DMS 273 (cell line): Measurements from ENCODE around the gene CST3.
"Not testable (repeated sequence)": the region's sequence is repeated elsewhere in the genome, so short reads cannot be mapped to it uniquely, and the experiment has no call there.

Source experiments
- DNase-seq: peaks from one replicate; lab custom pipeline; 2025; ENCODE audit not compliant: unreplicated experiment; lab: John Stamatoyannopoulos, UW

CST3 gene

DNA sequence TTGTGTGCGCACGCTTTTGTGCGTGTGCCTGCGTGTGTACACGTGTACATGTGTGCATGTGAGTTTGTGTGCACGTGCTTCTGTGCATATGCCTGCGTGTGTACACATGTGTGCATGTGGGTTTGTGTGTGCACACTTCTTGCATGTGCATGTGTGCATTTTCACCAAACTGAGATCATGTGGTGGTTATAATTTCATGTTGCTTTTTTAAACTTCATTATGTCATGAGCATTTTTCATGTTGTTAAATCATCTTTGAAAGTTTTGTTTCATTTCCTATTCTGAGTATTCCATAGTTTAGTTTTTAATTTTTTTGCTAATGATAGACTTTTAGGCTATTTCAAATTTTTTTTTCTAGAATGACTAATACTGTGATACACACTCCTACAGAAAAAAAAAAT, 6.4 kb upstream of the CST3 start:
- DNase-seq, result no peak

DNA sequence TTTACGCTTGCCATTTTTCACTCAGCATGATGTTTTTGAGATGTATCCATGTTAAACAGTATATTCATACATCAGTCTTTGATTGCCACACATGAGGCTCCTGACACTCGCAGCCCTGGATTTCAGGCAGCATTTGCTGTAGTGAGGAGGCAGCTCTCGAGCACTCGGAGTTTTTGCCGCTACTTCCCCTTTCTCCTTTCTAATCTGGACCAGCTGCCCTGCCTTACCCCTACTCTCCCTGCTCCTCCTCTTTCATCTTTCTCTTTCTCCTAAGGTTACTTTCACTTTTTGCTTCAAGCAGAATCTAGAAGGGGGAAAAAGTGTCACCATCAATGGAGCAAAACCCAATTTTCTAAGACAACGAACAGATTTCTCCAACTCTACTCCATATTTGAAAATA, 5.9 kb upstream of the CST3 start:
- no peak for DNase-seq

DNA sequence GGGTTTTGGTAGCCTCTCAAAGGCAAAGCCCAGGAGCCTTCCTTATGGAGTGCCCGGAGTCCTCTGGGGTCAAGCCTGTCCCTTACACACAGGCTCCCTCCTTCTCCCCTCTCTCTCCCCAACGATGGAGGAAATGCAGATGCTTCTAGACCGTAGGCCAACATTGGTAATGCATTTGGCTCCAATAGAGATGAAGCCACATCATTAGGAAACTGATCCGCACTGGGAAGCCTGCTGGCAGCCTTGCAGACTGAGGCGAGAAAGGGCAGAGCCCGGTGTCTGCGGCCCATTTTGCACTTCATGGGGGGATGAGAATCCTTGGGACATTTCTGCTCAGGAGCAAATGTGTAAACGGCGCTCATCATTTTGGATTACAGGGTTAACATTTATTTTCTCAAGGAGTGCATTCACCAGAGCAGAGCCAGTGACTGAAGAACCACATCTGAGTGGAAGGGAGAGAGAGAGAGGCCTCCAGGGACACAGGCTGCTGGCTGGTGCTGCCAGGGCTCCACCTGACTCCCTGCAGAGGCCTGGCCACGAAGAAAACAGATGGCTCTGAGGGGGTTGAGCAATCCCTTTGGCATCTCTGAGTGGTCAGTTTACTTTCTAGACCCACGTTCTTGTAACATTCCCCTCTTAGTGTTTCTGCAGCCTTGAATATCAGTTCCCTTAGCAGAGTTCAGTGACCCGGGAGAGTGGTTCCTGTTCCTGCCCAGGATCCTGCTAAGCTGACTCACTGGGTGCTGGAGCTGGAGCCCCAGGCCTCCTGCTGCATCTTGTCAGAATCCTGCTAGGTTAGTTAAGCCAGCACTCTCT, 4.4 kb upstream of the CST3 start:
- peak; percentile 78 for DNase-seq

DNA sequence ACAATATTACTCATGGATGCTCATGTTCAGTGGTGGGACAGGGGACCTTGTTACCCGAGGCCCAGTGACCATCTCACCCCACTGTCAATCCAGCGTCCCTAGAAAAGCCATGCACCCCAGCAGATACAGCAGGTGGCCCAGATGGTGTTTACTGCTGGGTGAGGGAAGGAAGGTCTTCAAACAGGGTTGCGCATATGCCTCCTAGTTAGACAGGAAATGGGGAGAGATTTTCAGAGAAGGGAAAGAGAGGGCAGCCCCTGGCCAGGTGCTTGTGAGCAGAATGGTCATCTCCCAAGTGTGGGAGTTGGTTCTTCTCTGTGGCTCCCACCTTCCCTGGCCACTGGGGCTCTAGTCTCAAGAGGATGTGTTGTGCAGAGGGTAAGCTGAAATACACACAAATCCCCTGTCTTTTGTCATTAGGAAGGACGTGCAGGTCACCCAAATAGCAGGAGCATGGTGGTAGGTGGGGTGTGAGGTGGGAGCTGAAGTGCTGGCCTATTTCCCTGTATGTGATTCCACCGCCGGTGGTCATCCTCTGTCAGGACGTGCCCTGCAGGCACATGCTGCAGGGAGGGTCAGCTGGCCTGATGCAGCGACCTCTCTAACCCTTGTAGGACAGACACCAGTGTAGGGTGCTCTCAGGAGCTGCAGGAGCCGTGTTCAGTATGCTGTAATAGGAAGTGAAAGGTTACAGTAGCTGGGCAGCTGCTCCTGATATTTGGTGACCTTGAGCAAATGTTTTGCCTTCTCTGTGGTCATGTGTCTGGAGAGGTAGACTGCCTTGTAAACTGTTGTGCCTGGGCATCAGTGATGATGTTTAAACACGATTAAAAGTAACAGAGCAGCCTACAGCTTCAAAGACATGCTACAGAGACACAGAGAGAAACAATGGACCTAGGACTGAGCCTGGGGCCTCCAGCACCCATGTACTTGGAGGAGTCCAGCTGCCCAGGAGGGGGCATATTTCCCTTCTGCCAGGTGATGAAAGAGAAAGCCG, 3.2 kb upstream of the CST3 start:
- peak; percentile 79 for DNase-seq

DNA sequence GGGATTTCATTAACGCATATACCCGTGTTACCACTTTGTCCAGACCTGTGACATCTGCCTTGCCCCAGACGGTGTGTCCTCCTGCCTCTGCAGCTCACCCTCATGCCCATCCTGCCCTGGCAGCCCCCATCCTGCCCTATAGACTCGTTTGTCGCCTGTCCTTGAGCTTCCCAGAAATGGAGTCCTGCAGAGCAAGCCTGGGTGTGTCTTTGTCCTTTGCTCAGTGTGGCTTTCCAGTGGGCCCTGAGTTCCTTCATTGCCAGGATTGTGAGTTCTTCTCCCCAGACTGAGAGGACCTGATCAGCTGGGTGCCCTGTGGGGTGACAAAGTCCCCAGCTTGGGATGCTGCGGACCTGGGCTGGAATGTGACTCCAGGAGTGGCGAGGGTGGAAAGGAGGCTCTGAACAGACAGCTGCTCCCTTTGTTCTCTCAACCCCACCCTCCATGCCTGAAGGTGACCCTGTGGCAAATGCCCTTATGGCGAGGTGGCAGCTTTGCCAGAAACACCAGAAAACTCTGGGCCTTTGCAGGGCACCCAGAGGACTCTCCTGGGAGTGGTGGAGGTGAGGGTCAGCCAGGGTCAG, 2.4 kb upstream of the CST3 start:
- DNase-seq, result peak; percentile 56

DNA sequence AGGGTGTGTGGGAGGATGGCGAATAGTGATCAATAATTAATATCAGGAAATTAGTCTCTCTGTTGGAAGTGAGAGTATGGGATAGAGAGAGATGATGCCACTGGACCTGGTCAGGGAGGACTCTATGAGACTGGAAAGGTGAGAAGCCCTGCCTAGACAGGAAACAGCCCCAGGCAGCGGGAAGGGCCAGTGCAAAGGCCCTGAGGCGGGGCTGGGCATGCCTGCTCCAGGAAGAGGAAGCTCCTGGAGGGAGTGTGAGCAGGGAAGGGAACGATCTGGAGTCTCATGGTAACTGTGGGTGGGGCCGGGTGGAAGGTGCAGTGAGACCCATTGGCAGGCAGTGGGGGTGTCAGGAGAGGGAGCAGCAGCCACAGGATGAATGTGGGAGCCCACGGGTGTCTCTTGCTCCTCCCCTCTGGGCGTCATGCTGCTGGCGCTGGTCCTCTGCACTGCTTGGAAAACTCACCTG, 1.8 kb upstream of the CST3 start:
- DNase-seq, result peak; percentile 20

DNA sequence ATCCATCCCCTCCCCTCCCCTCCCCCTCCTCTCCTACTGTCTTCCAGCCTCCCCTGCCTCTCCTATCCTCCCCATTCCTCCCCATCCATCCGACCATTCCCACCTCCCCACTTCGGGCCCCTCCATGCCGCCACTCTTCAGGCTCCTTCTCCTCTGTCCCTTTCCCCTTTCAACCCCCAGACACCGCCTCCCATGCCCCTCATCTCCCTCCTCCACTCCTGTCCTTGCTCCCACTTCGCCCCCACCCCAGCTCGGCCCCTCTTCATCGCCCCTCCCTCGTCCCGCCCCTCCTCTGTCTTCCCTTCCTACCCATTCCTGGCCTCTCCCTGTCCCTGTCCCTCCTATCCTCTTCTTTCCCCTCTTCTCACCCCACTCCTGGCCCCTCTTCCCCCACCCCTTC, 554 bp upstream of the CST3 start:
- no peak for DNase-seq

DNA sequence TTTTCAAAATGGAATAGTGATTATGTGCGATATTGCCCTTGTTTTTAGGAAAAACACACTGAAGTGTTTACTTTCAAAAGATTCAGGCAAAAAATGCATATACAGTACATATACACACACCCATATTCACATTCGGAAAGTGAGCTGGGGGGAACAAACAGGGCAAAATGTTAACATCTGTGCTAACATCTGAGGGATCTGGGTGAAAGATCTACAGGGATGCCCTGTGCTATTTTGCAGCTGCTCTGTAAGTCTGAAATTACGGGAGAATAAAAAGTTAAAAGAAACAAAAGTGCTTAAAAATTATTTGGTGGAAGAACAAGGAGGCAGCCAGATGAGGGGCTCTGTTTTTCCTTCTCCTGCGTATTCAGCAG, 860 bp downstream of the CST3 start:
- DNase-seq, result no peak

DNA sequence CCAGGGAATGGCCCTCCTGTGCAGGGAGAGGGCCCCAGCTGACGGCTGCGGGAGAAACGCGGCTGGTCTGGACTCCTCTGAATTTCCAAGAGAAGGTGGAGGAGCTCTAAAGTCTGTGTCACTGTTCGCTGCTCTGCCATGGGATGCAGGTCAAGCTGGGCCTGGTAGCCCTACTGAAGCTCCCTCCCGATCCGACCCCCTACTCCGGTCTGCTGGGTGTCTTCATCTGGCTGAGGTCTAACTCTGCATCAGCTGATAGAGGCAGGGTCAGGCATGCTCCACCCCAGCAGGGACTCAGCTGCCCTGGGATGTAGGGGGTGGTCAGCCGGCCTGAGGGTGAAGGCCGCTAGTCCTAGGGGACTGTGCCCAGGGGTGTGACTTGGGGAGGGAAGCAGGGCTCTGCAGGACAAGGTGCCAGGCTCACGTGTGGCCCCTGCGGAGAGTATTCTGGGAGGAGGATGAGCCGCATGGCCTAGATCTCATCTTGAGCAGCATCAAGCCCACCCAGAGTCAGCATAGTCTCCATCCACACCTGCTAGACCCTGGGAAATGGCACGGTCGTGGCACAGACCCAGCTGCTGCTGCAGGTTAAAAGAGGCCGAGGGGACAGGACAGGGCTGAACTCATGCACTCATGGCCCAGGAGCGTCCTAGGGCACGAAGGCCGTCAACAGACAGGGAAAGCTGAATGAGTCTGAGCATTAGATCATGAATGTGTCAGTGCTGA, 1.4 kb downstream of the CST3 start:
- DNase-seq, result no peak

DNA sequence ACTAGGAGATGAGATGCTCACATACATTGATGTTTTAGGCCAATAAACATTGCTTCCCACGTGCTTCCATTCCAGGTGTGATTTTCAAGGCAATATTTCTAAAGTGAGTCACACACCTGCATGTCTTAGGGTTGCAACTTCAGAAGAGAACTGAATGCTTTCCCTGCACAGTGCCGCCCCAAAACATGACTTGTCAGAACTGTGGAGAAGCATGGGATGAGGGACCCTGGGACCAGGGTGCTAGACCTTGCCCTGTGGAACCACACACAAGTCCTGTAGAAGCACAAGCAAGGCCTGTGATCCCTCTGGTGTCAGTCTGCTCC, 2.0 kb downstream of the CST3 start:
- not testable (repeated sequence) for DNase-seq

DNA sequence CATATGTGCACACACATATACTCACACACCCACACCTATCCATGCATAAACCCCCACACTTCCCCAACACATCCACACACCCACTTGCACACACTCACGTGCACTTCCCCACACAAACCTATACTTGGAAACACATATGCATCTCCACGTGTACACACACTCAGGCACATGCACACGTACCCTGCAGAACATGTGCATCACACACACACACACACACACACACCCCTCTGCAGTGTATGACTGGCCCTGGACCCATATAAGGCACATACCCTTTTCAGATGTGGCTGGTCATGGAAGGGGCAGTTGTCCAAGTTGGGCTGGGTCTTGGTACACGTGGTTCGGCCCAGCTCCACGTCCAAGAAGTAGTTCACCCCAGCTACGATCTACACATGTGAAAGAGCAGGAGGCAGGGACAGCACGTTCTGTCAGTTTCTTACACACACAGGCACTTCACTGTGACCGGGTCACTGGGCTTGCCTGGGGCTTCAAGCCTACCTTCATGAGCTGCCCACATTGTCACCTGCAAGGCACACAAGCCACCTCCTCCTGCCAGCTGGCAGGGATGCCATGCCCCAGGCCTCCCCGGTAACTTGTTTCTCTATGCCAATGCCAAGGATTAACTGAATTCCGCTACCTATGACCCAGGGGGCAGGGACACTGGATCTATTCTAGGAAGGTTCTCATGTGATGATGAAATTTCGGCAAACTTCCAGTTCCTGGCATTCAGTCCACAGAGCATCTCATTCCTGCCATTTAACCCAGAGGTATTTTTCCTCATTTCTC, 2.6 kb downstream of the CST3 start:
- no peak for DNase-seq

DNA sequence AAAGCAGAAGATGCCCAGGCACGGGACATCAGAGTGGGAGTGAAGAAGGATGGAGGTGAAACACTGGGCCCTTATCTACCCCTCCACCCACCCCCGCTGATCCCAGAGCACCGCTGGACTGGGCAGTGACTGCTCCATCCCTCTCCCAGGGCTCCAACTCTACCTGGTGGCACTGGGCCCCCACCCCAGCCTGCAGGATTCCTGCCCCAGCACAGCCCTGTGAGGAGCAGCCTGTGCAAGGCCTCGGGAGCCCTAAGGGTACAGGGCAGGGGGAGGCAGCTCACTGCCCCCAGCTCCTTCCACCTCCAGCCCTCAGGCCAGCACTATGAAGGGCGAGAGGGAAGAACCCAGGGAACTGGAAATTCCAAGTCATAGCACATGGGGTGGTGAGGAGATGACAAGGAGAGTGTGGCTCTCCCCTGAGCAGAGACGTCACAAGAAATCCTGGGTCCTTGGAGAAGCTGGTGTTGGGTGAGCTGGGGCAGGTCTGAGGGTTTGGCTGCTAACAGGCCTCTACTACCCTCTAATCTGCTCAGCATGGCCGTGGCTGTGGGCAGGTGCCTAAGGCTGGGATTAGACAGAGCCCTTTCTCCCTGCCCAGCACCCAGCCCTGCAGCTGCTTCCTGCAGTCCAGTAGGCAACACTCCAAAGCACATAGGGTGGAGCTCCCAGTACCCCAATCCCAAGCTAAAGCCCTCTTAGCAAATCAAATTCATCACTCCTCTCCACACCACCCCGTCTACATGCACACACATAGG, 3.5 kb downstream of the CST3 start:
- DNase-seq, result no peak

DNA sequence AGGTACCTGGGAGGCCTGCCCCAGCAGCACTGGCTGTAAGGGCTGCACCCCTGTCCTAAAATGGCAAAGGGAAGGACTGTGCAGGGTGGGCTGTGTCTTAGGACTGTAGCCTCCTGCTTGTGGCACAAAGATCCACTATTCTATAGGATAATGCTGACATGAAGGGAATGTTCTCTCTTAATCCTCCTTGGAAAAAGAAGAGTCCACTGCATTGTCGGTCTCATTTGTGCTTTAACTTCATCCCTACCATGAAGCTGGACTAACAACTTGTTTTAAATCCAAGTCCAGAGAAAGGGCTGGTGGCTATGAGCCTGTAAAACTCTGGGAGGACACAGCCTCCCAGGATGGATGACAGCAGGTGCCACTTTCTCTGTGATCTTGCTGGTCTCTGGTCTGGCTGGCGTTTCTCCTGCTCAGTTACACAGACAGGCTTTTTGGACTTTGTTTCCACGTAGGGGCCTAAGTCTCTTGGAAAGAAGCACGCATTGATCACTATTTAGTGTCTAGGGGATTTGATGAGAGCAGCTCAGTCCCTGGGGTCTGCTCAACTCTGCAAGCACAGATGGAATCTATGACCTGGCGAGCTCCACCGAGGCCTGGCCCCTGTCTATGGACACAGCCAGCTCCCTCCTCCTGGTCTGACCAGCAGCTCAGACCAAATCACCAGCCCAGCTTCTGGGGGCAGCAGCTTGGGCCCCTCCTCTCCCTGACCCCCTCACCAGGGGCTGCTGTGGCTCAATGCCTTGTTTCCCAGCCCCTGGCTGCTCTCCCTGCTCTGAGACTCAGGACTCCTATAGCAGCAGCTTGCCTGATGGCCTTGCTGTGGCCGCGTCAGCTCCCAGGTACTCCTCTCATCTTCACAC, 4.8 kb downstream of the CST3 start:
- DNase-seq, result no peak

DNA sequence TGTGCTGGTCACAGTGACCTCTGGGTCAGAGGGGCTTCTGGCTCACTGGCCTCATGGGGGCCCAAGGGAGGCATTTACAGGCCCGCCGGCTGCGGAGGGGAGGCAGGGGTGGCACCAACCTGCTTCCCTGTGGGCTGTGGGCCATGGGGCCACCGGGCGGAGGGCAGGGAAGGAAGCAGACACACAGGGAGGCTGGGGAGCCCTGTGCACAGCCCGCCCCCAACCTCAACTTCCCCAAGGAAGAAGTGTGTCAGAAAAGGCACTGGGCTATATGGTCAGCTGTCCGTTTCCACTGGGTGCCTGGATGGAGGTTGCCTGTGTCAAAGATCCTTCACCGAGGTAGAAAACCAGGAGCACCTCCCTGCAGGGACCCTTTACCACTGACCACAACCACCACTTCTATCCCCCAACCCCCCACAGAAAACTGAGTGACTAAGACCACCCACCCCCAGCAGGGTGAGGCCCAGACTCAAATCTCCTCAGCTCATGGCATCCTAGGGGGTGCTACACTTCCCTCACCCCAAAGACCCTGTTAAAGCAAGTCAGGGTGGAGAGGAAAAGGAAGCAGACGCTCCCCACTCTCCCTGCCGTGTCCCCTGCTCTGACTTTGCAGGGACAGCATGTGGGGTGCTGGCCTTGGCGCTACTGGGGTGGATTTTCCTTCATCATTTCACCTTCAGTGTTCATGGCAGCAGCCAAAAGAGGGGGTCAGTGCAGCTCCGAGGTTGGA, 5.6 kb downstream of the CST3 start:
- DNase-seq, result no peak

DNA sequence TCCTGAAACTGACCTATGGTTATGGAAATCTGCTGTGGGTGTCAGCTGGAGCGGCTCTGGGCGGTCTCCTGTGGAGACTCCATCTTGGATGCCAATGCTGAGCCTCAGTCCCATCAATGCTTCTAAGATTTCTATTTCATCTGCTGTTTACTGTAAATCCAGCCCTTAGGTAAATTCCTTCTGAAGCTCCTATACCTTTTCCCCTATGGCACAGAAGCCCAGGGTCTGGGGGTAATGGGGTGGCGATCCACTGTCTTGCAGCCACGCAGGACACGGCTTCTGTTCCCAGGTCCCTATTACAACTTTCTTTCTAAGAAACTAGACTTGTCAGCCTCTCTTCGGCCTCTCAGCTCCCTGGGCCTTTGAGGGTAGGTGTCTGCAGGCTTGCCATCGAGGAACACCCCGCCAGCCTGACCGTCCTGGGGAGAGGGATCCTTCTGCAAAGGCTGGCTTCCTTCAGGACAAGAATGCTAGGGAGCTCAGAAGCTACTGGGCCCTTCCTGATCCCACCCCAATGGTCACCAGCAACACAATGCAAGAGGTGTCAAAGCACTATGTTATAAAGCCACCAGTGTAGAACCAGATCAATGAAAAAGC, 6.4 kb downstream of the CST3 start:
- no peak for DNase-seq

DNA sequence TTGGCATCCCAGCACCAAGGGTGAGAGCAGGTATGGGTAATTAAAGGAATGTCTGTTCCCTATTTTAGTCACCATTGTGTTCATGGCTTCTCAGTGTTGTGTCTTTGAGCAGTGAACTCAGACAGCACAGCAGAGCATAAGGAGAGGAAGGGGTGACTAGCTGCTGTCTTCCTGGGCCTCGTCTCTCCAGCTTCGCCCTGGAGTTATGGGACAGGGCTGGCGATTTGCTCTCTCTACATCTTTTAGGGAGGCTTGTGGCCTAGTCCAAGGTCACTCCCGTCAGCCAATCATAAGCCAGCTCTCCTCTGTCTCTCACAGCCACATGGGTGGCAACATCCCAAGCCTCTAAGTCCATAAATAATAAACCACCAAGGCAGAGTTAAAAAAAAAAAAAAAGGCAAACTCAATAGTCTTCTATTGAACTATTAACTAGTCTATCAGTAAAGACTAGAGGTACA, 7.3 kb downstream of the CST3 start:
- DNase-seq, result no peak

DNA sequence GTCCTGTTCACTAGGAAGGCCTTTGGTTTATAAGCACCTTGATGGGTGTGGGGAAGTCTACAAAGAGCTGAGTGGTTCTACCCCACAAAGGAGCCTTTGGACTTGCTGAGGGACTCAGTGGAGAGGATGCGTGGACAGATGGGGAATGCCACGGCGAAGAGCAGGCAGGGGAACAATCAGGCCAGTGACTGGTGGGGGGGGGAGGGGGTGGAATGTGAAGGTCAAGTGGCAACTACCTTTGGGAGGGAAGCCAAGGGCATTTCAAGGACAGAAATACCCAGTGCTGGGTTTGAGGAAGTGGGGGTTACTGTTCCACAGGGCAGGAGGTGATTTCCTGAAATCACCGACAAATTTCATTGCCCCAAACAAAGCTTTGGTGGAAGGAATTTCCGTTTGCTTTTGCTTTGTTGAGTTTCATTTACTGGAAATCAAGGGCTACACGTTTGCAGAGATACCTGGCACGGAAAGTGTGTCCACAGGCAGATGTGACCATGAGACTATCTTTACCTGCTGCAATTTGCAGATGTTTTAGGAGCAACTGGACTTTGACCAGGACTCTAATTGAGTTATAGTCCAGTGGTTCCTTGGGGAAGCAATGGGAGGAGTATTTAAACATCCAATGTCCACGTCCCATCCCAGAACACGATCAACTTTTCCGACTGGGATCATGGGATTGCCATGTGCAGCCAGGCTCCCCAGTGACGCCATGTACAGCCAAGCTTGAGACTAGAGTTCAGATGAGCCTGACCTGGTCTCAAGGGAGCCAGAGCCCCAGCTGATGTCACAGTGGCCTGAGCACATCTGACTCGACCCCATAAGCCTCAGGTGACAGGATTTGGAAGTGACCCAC, 8.0 kb downstream of the CST3 start:
- DNase-seq, result no peak
